HG03060 (cell line): ENCODE results near the gene SACM1L.

Source experiments
- ATAC-seq: cut with Tn5 transposase; IDR thresholded peaks from one replicate; pipeline ENCODE4 v1.9.1; 2021; ENCODE audit warnings: low read depth, moderate number of reproducible peaks; ENCODE audit not compliant: unreplicated experiment

SACM1L gene

GRCh38 chr3:45781271-45781670 is 92.1 kb downstream of the SACM1L start:
- no peak for ATAC-seq

DNA sequence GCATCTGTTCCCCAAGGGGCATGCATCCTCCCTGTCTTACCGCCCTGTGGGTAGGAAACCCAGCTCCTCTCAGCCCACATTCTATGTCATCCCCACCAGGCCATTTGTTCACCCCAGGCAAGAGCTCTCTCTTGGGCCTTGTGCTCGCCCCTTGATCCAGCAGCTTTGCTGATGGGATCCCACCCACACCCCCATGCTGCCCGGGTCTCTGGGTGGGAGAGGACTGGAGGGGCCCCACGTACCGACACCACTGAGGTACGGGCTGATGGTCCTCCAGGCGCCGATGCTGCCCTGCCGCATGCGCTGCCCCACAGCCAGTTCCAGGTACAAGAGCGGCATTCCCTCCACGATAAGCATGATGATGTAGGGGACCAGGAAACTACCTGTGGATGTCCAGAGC is 92.6 kb downstream of the SACM1L start:
- ATAC-seq: no peak

DNA sequence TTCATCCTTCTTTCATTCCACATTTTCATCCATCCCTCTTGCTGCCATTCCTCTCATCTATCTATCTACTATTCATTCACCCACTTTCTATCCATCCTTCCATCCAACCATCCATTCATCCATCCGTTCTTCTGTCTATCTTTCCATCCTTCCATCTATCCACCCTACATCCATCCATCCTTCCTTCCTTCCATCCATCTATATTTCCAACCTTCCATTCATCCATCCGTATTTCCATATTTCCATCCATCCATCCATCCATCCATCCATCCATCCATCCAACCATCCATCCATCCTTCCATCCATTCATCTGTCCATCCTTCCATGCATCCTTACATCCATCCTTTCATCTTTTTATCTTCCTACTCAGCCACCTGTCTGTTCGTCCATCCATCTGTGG is 93.2 kb downstream of the SACM1L start:
- ATAC-seq: no peak

- no peak for ATAC-seq
Measured at GRCh38 chr3:45783667-45784066, 94.5 kb downstream of the SACM1L start.

DNA sequence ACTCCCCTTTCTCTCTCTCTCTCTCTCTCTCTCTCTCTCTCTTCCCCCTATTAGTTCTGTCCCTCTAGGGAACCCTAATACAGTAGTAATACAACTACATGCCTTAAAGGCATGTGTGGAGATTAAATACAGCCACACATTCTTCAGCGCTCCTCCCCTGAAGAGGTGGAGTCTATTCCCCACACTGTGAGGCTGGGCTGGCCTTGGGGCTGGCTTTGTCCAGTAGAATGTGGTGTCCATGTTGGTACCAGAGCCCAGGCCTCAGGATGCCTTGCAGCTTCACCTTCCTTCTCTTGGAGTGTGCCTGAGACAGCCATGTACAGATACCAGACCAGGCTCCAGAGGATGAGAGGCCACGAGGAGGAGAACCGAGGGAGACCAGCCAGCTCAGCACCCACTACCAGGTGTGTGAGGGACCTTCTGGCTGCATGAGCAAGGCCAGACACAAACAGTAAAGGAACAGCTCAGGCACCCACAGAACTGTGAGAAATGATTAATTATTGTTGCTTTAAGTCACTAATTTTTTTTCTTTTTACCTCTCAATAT is 96.5 kb downstream of the SACM1L start:
- no peak for ATAC-seq

DNA sequence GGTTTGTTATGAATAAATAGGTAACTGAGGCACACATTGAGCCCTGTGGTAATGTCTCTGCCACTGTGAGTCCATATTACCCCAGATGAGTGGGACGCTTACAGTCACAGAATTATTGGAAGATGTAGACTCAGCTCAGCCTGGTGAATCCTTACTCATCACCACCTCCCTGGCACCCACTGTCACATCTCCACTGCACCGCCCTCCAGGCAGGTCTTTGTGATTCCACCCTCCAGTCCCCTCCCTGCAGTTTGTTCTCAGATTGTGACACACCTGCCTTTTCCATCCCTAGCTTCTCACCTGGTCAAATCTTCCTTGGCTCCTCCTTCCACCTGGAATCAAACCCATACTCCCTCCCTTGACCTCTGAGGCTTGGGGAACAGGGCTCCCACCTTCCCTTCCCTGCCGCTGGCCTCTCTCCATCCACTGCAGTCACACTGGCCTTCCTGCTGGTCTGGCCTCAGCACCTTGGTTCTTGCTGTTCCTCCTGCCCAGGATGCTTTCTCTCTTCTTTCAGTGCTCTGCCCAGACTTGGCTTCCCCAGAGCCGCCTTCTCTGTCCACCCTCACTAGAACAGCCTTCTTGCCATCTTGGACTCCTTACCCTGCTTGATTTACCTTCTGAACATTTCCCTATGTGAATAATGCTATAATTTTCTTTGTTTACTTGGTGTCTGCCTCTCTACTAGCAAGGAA is 97.8 kb downstream of the SACM1L start:
- ATAC-seq: no peak

GRCh38 chr3:45787551-45787950 is 98.4 kb downstream of the SACM1L start:
- ATAC-seq: no peak

GRCh38 chr3:45789235-45789812 is 100.1 kb downstream of the SACM1L start:
- ATAC-seq: no peak

GRCh38 chr3:45790596-45790995 is 101.4 kb downstream of the SACM1L start:
- no peak for ATAC-seq

GRCh38 chr3:45792036-45792435 is 102.8 kb downstream of the SACM1L start:
- no peak for ATAC-seq

DNA sequence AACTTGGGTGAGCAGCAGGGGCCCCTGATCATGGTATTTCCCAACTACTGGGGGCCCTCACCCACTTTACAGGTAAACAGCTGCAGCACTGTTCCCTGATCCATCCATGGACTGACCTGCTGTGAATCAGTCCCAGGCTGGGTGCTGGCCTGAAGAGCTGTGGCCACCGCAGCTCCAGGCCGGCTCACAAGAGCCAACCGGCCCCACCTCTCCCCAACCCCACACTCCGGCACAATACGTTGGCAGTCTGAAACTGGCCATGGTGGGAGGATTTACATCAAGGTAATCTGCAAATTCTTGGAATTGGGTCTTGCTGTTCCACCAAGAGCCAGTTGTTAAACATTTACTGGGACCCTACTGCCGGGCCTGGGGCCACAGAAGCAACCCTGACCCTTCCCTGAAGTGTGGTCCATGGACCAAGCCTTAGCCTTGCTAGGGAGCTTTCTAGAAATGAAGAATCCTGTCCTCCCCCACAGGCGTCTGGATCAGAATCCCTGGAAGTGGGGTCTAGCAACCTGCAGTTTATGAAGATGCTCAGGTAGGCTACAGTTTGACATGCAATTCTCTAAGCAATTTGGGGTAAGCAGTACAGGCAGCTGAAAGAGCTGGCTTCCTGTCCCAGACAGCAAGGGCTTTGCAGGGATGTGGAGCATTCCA is 103.4 kb downstream of the SACM1L start:
- no peak for ATAC-seq

GRCh38 chr3:45793482-45794176 is 104.4 kb downstream of the SACM1L start:
- no peak for ATAC-seq

- ATAC-seq: no peak
Measured at GRCh38 chr3:45794177-45794560, 105.0 kb downstream of the SACM1L start.

- ATAC-seq: no peak
Measured at GRCh38 chr3:45794660-45795059, 105.5 kb downstream of the SACM1L start.
